PFSK-1 (cell line): Measurements from ENCODE around the gene SLC35B4.

Experiments used
- POLR2AphosphoS5 ChIP-seq: IDR thresholded peaks from 2 replicates; pipeline ENCODE4 v1.6.1; 2012; ENCODE audit warnings: low read depth, mild to moderate bottlenecking, control low read depth, low read length, moderate library complexity
- SIN3A ChIP-seq: IDR thresholded peaks from 2 replicates; pipeline ENCODE4 v1.6.1; 2012; ENCODE audit warnings: mild to moderate bottlenecking, low read length, moderate library complexity, borderline replicate concordance; ENCODE audit not compliant: insufficient read depth
- TAF1 ChIP-seq: IDR thresholded peaks from 2 replicates; pipeline ENCODE4 v1.6.1; 2012; ENCODE audit warnings: low read length, control low read depth, borderline replicate concordance; ENCODE audit not compliant: insufficient read depth
- TF ChIP-seq, protein P1 (sequence below), 2 experiments: IDR thresholded peaks; 2 replicates each; pipeline versions ENCODE4 v1.6.1 to v1.8.0; 2011 to 2012; ENCODE audit warnings: low read depth in 2 of 2, low read length in 2 of 2, control low read depth in 1 of 2, inconsistent platforms in 1 of 2, mild to moderate bottlenecking in 1 of 2, moderate library complexity in 1 of 2; ENCODE audit not compliant: insufficient read depth in 1 of 2

DNA sequence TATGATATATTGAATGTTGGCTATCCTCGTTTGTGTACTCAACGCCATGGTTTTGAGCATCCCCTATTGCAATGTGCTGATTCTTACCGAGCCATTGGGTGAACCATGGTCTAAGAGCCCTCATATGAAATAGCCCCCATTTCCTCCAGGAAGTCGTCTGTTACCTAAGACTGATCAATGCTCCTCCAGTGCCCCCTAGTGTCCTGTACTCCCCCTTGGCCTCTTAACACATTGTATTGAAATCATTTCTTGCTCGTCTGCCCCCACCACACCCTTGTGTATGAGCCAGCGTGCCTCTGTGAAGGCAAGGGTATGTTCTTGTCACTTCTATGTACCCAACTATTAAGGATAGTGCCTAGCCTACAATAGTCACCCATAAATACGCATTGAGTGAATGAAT is 11.2 kb upstream of the SLC35B4 start:
- no peak for TF ChIP-seq SIN3A
- no peak for TF ChIP-seq POLR2AphosphoS5
- no peak for TF ChIP-seq TAF1
- TF ChIP-seq, protein P1, sequence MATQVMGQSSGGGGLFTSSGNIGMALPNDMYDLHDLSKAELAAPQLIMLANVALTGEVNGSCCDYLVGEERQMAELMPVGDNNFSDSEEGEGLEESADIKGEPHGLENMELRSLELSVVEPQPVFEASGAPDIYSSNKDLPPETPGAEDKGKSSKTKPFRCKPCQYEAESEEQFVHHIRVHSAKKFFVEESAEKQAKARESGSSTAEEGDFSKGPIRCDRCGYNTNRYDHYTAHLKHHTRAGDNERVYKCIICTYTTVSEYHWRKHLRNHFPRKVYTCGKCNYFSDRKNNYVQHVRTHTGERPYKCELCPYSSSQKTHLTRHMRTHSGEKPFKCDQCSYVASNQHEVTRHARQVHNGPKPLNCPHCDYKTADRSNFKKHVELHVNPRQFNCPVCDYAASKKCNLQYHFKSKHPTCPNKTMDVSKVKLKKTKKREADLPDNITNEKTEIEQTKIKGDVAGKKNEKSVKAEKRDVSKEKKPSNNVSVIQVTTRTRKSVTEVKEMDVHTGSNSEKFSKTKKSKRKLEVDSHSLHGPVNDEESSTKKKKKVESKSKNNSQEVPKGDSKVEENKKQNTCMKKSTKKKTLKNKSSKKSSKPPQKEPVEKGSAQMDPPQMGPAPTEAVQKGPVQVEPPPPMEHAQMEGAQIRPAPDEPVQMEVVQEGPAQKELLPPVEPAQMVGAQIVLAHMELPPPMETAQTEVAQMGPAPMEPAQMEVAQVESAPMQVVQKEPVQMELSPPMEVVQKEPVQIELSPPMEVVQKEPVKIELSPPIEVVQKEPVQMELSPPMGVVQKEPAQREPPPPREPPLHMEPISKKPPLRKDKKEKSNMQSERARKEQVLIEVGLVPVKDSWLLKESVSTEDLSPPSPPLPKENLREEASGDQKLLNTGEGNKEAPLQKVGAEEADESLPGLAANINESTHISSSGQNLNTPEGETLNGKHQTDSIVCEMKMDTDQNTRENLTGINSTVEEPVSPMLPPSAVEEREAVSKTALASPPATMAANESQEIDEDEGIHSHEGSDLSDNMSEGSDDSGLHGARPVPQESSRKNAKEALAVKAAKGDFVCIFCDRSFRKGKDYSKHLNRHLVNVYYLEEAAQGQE (IDR thresholded peaks at IDR 0.05; ENCODE audit: insufficient read depth in 1 of 2, low read depth in 2 of 2, low read length in 2 of 2): no peak
